MM.1S (cell line): Measurements from ENCODE around the gene EDARADD.

Experiments
- DNase-seq: peaks from one replicate; pipeline ENCODE4 v3.0.0-alpha.2; 2015
- H2AFZ ChIP-seq: fragments of 300-600 bp; sonication (generic); 2 replicates; pipeline ENCODE4 v1.6.0; 2016; ENCODE audit warnings: antibody characterized with exemption, low read length
- H3F3A ChIP-seq: fragments of 300-600 bp; sonication (generic); 2 replicates; pipeline ENCODE4 v1.6.1; 2016; ENCODE audit warnings: mild to moderate bottlenecking, antibody characterized with exemption, low read length, moderate library complexity, mixed read lengths; ENCODE audit not compliant: insufficient read depth
- H3K27ac ChIP-seq: fragments of 300-600 bp; sonication (generic); 2 replicates; pipeline ENCODE4 v1.5.1; 2016; ENCODE audit warnings: mild to moderate bottlenecking, low read length
- H3K27me3 ChIP-seq: fragments of 300-600 bp; sonication (generic); replicated peaks from 2 replicates; pipeline ENCODE4 v1.6.0; 2016; ENCODE audit warnings: low read length; ENCODE audit not compliant: insufficient read depth
- H3K36me3 ChIP-seq: fragments of 300-600 bp; sonication (generic); replicated peaks from 2 replicates; pipeline ENCODE4 v1.6.1; 2016; ENCODE audit warnings: mild to moderate bottlenecking, low read length, mixed read lengths; ENCODE audit not compliant: insufficient read depth
- H3K4me1 ChIP-seq: fragments of 300-600 bp; sonication (generic); 2 replicates; pipeline ENCODE4 v1.6.1; 2016; ENCODE audit warnings: low read length, mixed read lengths
- H3K4me2 ChIP-seq: fragments of 300-600 bp; sonication (generic); 2 replicates; pipeline ENCODE4 v1.6.0; 2016; ENCODE audit warnings: low read depth, low read length
- H3K4me3 ChIP-seq: fragments of 300-600 bp; sonication (generic); 2 replicates; pipeline ENCODE4 v1.5.1; 2016; ENCODE audit warnings: low read length, mixed read lengths
- H3K79me2 ChIP-seq: fragments of 300-600 bp; sonication (generic); 2 replicates; pipeline ENCODE4 v1.6.1; 2016; ENCODE audit warnings: mixed run types, low read length, mixed read lengths
- H3K9ac ChIP-seq: fragments of 300-600 bp; sonication (generic); 2 replicates; pipeline ENCODE4 v1.6.1; 2016; ENCODE audit warnings: low read length, mixed read lengths
- H3K9me2 ChIP-seq: fragments of 300-600 bp; sonication (generic); replicated peaks from 2 replicates; pipeline ENCODE4 v1.6.1; 2016; ENCODE audit warnings: mild to moderate bottlenecking, low read length, mixed read lengths; ENCODE audit not compliant: insufficient read depth
- H3K9me3 ChIP-seq: fragments of 300-600 bp; sonication (generic); replicated peaks from 2 replicates; pipeline ENCODE4 v1.6.1; 2016; ENCODE audit warnings: mild to moderate bottlenecking, low read length, mixed read lengths; ENCODE audit not compliant: insufficient read depth
- H4K20me1 ChIP-seq: fragments of 300-600 bp; sonication (generic); 2 replicates; pipeline ENCODE4 v1.6.1; 2016; ENCODE audit warnings: mild to moderate bottlenecking, low read length, moderate library complexity, mixed read lengths; ENCODE audit not compliant: insufficient read depth
- CTCF ChIP-seq: fragments of 300-600 bp; sonication (generic); IDR thresholded peaks from 2 replicates; pipeline ENCODE4 v1.5.1; 2016; ENCODE audit warnings: antibody characterized with exemption, low read length, mixed read lengths
- EZH2 ChIP-seq: fragments of 300-600 bp; sonication (generic); optimal IDR thresholded peaks from 2 replicates; pipeline ENCODE3; 2017; ENCODE audit warnings: low read depth, mild to moderate bottlenecking, antibody characterized with exemption, low read length, mixed read lengths
- EZH2phosphoT487 ChIP-seq: fragments of 300-600 bp; sonication (generic); IDR thresholded peaks from 2 replicates; pipeline ENCODE4 v1.6.1; 2018; ENCODE audit warnings: antibody characterized with exemption, low read length

Gene EDARADD

GRCh38 chr1:236425031-236425663 is 31.1 kb downstream of the EDARADD start:
- Histone ChIP-seq H3F3A (no peaks in the 10 kb centered on the region), H3K27me3 (no peaks in the 10 kb centered on the region), H3K4me1 (no peaks in the 10 kb centered on the region), H3K4me2 (no peak overlapping the region), H4K20me1 (no peaks in the 10 kb centered on the region), H2AFZ (no peak overlapping the region), H3K36me3 (no peaks in the 10 kb centered on the region), H3K9ac (no peak overlapping the region), H3K79me2 (no peaks in the 10 kb centered on the region), H3K4me3 (no peak overlapping the region), H3K9me3 (no peaks in the 10 kb centered on the region), H3K9me2 (no peaks in the 10 kb centered on the region), H3K27ac (no peak overlapping the region)
- no peak for TF ChIP-seq EZH2
- no peak for TF ChIP-seq CTCF
- no peak for TF ChIP-seq EZH2phosphoT487
- peak; percentile 47 for DNase-seq

- no peak overlapping the region for H2AFZ ChIP-seq
- H3K27me3 ChIP-seq: no peaks in the 10 kb centered on the region
- H3K27ac ChIP-seq: no peak overlapping the region
- H3K4me2 ChIP-seq: no peak overlapping the region
- no peaks in the 10 kb centered on the region for H3K4me1 ChIP-seq
- no peaks in the 10 kb centered on the region for H3K79me2 ChIP-seq
- DNase-seq: no peak
- no peaks in the 10 kb centered on the region for H3K9me2 ChIP-seq
- no peaks in the 10 kb centered on the region for H4K20me1 ChIP-seq
- no peak for TF ChIP-seq EZH2phosphoT487
- no peak for TF ChIP-seq CTCF
- no peak for TF ChIP-seq EZH2
- no peaks in the 10 kb centered on the region for H3K9me3 ChIP-seq
- H3K36me3 ChIP-seq: no peaks in the 10 kb centered on the region
- no peaks in the 10 kb centered on the region for H3F3A ChIP-seq
- H3K9ac ChIP-seq: no peak overlapping the region
- no peak overlapping the region for H3K4me3 ChIP-seq
Measured at GRCh38 chr1:236426215-236426614, 32.1 kb downstream of the EDARADD start.

- TF ChIP-seq EZH2phosphoT487 (no peak), CTCF (no peak), EZH2 (no peak)
- H3K9ac ChIP-seq: no peak overlapping the region
- H3K4me2 ChIP-seq: no peak overlapping the region
Measured at GRCh38 chr1:236429715-236430274, 35.7 kb downstream of the EDARADD start.

More at GRCh38 chr1:236429715-236430274, 35.7 kb downstream of the EDARADD start:
- no peaks in the 10 kb centered on the region for H3F3A ChIP-seq
- H3K27ac ChIP-seq: no peak overlapping the region
- H3K4me1 ChIP-seq: no peaks in the 10 kb centered on the region
- H2AFZ ChIP-seq: no peak overlapping the region
- no peak for DNase-seq
- H3K9me3 ChIP-seq: no peaks in the 10 kb centered on the region
- no peaks in the 10 kb centered on the region for H3K79me2 ChIP-seq
- H4K20me1 ChIP-seq: no peaks in the 10 kb centered on the region
- H3K4me3 ChIP-seq: no peak overlapping the region
- no peaks in the 10 kb centered on the region for H3K27me3 ChIP-seq
- no peaks in the 10 kb centered on the region for H3K9me2 ChIP-seq
- H3K36me3 ChIP-seq: no peaks in the 10 kb centered on the region
